OCI-LY1 (cell line): Measurements from ENCODE around the gene PSMA7.

Experiments used
- CTCF ChIP-seq: fragments of 200-600 bp; sonication (generic), shearing (Covaris generic); IDR thresholded peaks from 2 replicates; pipeline ENCODE4 v1.5.1; 2017; ENCODE audit warnings: mild to moderate bottlenecking, antibody characterized with exemption, low read length, moderate library complexity, mixed read lengths
- EZH2 ChIP-seq: fragments of 200-600 bp; sonication (generic), shearing (Covaris generic); IDR thresholded peaks from 2 replicates; pipeline ENCODE4 v1.8.0; 2017; ENCODE audit warnings: borderline replicate concordance, mixed run types, mild to moderate bottlenecking, antibody characterized with exemption, low read length, moderate library complexity, mixed read lengths

- no peak for TF ChIP-seq CTCF
- no peak for TF ChIP-seq EZH2
Observed at GRCh38 chr20:62128502-62128901, 14.7 kb downstream of the PSMA7 start.
